ELF-1 (cell line): ENCODE data around the gene ATP9B.

Experiments used
- DNase-seq: peaks from one replicate; pipeline ENCODE4 v3.0.0-alpha.2; 2016; ENCODE audit warnings: low read depth, low spot score

The ATP9B gene

DNA sequence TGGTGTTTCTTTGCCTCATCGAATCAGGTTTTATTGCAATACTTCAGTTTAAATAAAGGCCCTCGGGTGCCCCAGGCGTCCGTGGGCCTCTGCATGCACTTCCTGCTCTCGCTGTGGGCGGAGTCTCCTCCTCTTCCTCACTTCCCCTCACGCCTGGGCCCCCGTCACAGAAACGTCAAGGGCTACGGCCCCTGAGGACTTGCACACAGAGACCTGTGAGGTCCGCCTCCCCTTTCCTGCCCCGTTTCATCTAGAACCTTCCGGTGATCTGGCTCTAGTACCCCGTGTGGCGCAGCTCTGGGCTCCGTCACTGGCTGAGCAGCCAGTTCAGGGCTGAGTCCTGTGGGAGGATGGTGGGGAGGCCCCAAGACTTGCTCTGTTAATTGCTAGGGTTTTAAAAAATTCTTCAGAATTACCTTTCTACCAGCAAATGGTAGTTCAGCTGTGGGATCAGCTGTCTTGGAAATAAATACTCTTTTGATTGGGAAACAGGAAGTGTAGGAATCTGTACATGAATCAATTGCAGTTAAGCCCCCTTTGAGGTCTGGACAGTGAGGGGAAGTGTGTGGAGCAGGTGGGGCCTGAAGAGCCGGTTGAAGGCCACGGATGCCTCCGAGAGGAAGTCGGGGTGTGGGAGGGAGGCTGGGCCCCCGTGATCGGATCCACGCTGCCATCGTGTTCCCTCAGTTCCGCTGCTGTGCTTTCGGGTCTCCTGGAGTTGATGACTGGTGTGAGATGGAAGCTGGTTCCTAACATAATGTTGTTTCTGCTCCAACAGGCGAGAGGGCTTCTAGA, 336.8 kb downstream of the ATP9B start:
- DNase-seq: no peak

DNA sequence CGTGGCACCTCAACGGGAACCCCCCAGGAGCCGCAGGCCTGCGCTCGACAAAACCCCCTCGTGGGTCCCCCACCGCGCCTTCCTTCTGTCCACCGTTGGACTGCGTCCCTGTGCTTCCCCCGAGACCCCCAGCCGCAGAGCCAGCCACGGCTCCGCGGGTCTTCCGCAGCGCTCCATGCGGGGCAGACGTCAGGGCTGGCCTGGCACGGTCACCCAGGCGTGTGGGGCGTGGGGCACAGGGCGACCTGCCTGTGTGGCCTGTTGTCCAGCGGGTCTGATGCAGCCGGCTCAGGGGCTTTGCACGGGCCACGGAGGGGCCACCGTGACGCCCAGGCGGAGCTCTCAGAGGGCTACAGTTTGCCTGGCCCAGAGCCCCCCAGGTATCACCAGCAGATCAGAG, 337.5 kb downstream of the ATP9B start:
- no peak for DNase-seq

DNA sequence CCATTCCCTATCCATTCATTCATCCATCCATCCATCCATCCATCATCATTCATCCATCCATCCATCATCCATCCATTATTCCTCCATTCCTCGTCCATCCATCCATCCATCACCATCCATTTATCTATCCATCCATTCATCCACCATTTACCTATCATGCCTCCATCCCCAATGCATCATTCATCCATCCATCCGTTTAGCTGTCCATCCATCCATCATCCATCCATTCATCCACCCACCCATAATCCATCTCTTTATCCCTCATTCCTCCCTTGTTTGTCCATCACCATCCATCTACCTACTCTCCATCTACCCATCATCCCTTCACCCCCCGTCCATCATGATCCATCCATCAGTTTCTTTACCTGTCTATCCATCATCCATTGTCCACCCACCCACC, 340.1 kb downstream of the ATP9B start:
- DNase-seq: no peak

DNA sequence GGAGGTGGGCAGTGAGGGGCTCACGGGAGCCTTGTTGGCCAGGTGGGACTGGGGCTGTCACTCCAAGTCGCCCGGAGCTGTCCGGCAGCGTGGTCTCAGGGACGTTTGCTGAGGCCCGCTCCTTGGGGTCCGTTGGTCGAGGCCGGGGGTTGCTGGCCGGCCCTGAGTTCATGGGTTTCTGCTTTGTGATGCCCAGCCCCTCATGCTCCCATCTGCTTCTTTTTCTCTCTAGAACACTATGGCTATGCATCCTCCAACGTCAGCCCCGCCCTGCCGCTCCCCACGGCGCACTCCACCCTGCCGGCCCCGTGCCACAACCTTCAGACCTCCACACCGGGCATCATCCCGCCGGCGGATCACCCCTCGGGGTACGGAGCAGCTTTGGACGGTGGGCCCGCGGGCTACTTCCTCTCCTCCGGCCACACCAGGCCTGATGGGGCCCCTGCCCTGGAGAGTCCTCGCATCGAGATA, 341.0 kb downstream of the ATP9B start:
- no peak for DNase-seq

DNA sequence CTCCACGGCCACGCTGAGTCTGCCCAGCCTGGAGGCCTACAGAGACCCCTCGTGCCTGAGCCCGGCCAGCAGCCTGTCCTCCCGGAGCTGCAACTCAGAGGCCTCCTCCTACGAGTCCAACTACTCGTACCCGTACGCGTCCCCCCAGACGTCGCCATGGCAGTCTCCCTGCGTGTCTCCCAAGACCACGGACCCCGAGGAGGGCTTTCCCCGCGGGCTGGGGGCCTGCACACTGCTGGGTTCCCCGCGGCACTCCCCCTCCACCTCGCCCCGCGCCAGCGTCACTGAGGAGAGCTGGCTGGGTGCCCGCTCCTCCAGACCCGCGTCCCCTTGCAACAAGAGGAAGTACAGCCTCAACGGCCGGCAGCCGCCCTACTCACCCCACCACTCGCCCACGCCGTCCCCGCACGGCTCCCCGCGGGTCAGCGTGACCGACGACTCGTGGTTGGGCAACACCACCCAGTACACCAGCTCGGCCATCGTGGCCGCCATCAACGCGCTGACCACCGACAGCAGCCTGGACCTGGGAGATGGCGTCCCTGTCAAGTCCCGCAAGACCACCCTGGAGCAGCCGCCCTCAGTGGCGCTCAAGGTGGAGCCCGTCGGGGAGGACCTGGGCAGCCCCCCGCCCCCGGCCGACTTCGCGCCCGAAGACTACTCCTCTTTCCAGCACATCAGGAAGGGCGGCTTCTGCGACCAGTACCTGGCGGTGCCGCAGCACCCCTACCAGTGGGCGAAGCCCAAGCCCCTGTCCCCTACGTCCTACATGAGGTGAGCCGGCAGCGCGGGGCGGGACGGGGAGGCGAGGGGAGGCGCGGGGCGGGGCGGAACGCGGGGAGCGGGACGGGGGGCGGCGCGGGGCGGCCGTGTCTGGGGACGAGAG, 341.8 kb downstream of the ATP9B start:
- no peak for DNase-seq

DNA sequence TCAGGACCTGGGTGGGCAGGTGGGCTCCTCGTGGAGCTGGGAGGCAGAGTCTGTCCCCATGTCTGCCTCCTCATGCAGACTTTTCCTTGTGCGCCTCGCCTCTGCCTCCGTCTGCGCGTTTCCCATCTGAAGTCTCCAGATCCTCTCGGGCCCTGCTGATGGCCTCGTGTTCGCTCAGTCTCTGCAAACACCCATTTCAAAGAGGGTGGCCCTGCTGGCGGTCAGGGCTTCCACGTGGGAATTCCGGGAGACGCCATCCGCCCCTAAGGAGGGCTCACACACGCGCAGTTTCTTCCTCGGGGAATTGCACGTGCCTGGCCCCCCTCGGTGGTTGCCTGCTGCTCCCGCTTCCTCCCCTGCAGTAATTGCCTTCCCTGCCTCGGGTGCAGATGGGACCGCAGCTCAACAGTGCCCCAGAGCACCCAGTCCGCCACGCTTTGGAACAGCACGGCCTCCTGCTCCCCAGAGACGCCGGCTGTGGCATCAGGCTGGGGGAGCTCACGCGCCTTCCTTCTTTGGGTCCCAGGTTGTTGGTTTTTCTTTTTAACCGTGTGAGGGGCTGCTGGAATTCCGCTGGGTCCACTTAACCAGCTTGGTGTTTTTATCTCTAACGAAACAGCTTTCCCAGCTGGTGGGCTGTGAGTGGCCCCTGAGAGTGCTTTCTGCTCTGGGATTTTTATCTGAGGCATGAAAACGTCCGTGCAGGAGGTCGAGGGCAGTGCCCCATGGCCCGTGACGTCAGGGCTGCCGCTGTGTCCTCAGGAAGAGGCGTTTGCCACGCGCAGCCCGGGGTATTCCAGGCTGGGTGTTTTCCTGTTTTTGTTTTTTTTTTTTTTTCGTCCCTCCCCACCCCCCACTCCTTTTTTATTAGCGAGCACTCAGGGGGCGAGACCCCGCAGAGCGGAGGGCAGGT, 342.7 kb downstream of the ATP9B start:
- peak; percentile 15 for DNase-seq

DNA sequence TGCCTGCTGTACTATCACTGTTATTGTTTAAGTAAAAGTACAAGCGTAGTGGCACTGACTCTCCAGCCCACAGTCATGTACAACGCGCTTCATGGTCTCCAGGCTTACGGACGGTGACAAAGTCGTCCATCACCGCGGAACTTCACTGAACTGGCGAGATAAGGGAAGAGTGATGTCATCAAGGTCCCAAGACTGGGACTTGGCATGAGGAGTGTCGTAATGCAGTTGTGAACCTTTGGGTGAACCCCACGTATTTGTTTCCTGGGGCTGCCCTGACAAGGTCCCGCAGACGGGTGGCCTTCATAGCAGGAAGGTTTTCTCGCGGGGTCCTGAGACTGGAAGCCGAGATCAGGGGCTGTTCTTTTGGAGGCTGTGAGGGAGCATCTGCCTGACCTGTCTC, 343.8 kb downstream of the ATP9B start:
- no peak for DNase-seq

DNA sequence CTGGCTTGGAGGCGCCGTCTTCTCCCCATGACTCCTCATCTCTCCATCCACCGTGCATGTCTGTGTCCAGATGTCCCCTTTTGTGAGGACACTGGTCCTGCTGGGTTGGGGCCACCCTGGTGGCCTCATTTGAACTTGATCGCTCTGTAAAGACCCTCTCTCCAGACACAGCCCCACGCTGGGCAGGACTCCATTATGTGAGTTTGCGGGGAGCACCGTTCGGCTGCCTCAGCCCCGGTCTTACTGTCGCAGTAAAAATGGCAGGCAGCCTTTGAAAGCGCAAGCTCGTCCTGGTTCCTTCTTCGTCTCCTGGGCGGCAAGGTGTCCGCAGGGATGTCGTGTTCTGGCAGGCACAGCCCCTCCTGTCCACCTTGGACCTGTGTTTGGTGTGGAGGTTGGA, 344.2 kb downstream of the ATP9B start:
- DNase-seq: no peak

DNA sequence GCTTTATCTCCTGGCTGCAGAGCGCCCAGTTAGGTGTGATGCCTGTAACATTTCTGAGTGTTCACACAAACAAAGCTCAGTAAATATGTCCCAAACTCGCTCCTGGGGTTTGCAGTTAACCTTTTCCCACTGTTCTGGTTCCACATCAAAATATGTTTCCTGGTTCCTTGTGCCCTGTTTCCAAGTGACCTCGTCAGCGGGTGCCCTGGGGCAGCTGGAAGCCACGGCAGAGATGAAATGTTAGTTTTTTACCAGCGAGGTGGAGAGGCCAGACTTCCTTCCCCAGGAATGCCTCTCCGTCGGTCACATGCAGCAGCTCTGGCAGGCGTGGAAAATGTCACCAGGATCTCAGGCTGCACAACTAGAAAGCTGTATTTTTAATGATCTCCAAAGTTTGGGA, 344.7 kb downstream of the ATP9B start:
- DNase-seq: no peak

DNA sequence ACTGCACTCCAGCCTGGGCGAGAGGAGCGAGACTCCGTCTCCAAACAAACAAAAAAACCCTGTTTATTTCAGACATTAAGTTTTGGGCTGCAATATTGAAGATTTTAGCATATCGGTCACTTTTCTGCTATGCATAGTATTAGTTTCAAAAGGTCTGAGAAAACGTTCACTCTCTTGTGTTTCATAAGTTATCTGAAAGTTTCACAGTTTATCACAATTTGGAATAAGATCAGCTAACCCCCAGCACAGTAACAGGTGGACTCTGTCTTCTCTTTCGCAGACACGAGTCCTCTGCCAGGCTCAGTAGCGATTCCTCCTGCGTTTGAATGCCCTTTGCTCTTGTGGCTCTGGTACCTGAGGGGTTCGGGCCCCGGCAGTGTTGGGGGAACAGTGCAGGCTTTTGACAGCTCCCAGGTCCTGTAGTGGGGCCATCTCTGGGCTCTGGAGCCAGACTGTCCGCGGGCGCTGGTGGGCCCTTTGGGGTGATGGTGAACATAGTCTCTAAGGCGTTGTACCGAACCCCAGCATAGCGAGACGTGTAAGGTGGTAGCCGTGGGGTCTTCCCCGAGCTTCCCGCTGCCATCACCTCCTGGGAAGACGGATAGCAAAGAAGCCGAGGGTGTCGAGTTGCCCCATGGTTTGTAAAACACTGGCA, 347.0 kb downstream of the ATP9B start:
- DNase-seq: no peak

DNA sequence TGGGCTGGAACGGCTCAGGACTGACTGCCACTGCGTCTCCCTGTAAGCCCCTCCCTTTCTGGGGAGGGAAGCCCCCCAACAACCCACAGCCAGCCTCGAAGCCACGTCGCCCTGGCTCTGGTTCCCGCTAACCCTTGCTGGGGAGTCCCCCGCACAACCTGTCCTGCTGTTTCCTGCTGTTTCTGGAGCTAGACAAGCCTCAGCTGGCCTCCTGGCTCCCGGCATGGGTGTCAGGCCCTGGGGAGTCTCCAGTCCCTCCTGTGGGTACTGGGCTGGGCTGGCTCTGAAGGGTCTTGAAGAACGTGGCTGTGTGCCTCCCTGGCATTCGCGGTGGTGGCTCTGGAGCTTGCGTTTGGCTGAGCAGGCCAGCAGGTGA, 347.5 kb downstream of the ATP9B start:
- no peak for DNase-seq

DNA sequence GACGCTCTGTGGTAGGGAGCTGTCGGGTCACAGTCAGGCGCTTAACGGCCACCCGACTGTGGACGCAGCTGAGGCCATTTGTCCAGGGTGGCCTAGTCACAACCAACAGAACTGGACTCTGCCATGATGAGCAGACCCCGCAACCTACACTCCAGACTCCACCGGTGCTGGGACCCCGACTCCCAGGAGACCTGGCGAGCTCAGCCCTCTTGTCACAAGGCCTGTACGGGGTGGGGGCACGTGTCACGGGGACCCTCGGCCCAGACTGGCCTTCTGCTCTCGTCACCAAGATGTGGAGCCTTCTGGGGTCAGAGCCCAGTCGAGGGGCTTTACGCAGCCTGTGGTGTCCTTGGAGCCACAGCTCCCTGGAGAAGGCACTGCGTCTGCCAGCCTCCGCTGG, 349.0 kb downstream of the ATP9B start:
- no peak for DNase-seq

DNA sequence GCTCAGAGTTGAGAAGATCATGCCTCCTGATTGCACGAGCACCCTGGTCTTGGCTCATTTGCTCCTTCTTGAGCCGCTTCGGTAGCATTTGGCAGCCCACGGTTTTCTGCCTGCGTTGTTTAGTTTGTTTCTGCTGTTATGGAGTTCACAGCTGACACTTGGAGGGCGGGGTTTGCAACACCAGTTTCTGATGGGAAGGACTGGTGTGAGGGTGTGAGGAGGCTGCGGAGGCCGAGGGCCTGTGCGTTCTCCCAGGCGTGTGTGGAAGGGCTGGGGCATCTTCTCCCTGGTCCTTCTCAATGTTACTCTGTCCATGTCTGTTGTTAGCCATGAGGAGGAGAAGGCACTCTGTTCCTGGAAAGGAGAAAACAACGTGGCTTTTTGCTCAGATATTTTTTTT, 349.4 kb downstream of the ATP9B start:
- DNase-seq: no peak

DNA sequence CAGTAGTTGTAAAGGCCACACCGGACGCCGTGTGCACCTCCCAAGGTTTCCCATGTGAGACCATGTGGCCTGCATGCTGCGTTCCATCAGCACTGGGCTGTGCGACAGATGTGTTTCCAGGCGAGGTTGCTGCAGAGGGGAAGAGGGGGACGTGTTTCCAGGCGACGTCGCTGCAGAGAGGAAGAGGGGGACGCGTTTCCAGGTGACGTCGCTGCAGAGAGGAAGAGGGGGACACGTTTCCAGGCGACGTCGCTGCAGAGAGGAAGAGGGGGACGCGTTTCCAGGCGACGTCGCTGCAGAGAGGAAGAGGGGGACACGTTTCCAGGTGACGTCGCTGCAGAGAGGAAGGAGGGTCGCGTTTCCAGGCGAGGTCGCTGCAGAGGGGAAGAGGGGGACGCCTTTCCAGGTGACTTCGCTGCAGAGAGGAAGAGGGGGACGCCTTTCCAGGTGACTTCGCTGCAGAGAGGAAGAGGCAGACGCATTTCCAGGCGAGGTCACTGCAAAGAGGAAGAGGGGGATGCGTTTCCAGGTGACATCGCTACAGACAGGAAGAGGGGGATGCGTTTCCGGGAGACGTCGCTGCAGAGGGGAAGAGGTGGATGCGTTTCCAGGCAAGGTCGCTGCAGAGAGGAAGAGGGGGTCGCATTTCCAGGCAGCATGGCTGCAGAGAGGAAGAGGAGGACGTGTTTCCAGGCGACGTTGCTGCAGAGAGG, 351.0 kb downstream of the ATP9B start:
- no peak for DNase-seq

DNA sequence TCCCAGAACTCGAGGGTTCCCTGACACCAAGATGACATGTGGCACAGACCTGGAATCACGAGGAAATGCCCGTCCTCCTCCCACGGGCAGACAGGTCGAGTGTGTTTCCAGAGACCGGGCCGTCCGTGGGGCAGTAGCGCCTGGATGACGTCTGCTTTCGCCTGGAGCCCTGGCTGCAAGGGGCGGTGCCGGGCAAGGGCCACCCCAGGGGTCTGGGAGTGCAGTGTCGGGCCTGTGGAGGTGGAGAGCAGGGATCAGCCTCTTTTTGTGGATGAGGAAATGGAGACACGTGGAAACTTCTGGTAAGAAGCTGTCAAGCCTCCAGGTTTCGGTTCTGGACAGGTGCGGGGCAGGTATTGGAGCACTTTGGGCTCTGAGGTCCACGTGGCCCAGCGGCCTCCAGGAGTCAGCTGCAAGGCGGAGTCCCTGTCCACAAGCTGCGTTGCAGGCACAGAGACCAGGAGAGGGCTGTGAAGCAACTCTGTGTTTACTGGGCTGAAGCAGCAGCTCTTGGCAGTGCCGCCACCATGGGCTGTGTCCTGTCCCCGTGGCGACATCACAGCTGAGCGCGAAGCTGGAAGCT, 352.2 kb downstream of the ATP9B start:
- no peak for DNase-seq

DNA sequence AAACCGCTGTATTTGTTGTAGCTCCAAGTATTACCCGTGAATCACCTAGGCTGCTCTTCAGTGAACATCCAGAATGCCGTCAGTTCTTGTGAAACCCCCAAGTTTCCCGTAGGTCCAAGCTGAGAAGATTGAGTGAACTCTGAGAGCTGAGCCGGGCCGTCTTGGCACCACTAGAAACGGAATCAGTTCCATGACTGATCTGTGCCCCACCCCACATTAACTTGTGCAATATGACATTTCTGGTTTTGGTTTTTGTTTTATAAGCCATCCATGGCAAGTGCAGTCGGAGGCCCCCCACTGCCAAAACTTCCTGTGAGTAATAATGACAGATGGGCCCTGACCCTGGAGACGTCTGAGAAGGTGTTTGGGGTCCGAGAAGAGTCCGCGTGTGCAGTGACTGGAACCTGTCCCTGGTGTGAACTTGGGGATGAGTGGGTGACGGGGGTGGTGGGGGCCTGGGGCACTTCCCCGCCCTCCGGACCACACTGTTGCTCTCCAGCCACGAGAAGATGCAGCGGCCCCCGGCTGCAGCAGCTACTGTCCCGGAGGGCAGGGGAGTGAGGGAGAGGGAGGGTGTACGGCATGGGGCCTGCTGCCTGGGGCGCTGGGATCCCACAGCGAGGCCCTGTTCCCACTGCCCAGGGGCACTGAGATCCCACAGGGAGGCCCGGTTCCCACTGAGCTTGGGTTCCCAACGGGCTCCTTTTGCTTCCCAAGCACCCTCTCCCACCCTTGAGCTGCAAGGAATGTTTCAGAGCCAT, 353.0 kb downstream of the ATP9B start:
- no peak for DNase-seq

DNA sequence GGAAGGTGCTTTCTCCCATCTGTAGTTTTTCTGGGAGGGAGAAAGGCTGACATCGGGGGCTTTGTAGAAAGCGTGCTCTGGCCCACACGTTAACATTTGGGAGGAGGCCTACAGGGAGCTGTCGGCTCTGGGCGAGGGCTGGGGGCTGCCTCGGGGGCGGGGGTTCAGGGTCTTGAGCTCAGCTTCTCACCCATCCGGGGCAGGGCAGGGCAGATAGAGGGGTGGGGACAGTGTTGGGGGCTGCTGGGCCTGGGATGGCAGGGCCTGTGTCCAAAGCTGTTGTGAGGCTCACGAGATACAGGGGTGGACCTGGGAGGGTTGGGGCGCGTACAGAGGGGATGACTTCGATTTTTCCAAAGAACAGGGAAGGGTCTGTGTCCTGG, 353.6 kb downstream of the ATP9B start:
- no peak for DNase-seq

DNA sequence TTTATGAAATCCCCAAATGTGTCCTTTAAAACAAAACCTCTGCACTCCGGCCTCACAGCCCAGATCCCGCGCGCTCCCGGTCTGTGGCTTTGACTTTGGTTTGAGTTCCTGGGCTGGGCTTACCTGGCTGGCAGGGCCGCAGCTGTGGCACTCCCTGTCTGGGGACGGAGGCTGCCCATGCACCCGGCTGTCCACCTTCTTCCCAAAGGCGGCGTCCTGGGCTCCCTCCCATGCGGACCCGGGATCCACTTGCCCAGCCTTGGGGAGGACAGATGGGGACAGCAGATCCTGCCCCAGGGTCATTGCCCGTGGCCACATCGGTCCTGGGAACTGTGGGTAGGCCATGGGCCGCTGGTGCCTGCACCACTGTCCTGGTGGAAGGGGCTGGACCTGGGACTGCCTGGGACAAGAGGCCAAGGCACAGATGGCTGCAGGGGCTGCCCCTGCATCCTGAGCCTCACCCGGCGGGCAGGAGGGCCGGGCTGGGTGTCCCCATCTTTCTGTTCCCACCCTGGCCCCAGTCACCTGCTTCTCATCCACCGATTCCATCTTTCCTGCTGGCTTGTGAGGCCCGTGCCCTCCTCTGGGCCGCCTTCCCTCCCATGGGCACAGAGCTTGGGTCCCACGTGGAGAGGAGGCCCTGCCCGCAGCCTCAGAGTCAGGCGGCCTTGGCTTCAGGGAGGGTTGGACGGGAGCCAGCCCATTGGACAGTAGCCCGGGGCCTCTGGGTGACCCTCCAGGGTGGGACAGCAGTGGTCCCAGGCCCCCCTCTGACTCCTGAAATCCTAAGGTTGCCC, 354.2 kb downstream of the ATP9B start:
- DNase-seq: no peak
